ENCODE measurements around the gene CTNNA3. TPM values are rescaled to one million over a fixed set of nuclear protein-coding genes. Genes with fewer than 3 reads are reported as not detected.

The CTNNA3 gene
- total and polyA plus RNA-seq, 7 donors: 0.85 to 66.2 (median 28.1) TPM

DNA sequence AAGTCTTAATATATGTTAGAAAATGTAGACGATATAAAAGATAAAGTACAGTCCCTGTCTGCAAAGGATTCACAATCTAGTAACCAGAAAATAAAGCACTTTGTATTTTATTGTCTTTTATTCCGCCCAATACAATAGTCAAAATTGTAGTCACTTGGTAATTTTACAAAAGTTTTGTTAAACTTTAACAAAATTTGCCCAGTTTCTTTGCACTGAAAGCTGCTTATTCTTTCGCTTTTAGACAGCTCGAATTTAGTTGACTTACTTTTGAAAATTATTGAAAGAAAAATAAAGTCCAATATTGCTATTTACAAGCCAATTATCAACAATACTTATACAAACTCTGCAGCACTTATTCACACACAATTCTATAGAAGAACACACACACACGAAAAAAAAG, 1305.1 kb downstream of the CTNNA3 start:
- 83 to 89% (median 88%) methylated on average over 5 of the region's 5 CpGs for WGBS, 3 donors
- ATAC-seq: no peak
- no peak overlapping the region for H3K4me3 ChIP-seq
- no peaks in the 10 kb centered on the region for H3K4me1 ChIP-seq
- H3K36me3 ChIP-seq (ENCODE audit: insufficient read depth in 1 of 2, low read depth in 1 of 2): no peaks in the 10 kb centered on the region
- intact Hi-C loops (cut with DNase I): no loop called here
- no peaks in the 10 kb centered on the region for H3K9me3 ChIP-seq
- TF ChIP-seq, protein P1, sequence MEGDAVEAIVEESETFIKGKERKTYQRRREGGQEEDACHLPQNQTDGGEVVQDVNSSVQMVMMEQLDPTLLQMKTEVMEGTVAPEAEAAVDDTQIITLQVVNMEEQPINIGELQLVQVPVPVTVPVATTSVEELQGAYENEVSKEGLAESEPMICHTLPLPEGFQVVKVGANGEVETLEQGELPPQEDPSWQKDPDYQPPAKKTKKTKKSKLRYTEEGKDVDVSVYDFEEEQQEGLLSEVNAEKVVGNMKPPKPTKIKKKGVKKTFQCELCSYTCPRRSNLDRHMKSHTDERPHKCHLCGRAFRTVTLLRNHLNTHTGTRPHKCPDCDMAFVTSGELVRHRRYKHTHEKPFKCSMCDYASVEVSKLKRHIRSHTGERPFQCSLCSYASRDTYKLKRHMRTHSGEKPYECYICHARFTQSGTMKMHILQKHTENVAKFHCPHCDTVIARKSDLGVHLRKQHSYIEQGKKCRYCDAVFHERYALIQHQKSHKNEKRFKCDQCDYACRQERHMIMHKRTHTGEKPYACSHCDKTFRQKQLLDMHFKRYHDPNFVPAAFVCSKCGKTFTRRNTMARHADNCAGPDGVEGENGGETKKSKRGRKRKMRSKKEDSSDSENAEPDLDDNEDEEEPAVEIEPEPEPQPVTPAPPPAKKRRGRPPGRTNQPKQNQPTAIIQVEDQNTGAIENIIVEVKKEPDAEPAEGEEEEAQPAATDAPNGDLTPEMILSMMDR (IDR thresholded peaks at IDR 0.05): no peak
- DNase-seq: no peak
- H3K27ac ChIP-seq: no peak overlapping the region
- H3K27me3 ChIP-seq (ENCODE audit: insufficient read depth in 3 of 3, low read length in 2 of 3): no peaks in the 10 kb centered on the region

DNA sequence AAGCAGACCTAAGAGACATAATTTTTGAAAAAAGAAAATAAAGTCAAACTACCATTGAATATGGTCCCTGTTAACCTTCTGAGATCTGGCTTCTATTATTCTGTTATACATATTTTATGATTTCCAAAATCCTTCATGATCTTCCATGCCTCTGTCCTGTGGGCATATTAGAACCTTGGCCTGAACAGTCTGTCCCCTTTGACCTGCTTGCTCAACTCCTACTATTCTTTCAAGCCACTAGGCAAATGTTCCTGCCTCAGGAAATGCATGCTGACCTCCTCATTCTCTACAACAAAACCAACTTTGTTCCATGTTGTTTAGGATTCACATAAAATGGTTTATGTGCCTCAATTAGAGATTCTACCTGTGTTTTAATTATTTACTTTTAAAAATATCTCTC, 1315.0 kb downstream of the CTNNA3 start:
- Histone ChIP-seq H3K27ac (no peak overlapping the region), H3K4me1 (no peaks in the 10 kb centered on the region), H3K4me3 (no peak overlapping the region), H3K27me3 (ENCODE audit: insufficient read depth in 3 of 3, low read length in 2 of 3) (no peaks in the 10 kb centered on the region), H3K36me3 (ENCODE audit: insufficient read depth in 1 of 2, low read depth in 1 of 2) (no peaks in the 10 kb centered on the region), H3K9me3 (no peaks in the 10 kb centered on the region)
- intact Hi-C loops (cut with DNase I): no loop called here
- no peak for DNase-seq
- TF ChIP-seq, protein P1 (IDR thresholded peaks at IDR 0.05): no peak
- no peak for ATAC-seq

DNA sequence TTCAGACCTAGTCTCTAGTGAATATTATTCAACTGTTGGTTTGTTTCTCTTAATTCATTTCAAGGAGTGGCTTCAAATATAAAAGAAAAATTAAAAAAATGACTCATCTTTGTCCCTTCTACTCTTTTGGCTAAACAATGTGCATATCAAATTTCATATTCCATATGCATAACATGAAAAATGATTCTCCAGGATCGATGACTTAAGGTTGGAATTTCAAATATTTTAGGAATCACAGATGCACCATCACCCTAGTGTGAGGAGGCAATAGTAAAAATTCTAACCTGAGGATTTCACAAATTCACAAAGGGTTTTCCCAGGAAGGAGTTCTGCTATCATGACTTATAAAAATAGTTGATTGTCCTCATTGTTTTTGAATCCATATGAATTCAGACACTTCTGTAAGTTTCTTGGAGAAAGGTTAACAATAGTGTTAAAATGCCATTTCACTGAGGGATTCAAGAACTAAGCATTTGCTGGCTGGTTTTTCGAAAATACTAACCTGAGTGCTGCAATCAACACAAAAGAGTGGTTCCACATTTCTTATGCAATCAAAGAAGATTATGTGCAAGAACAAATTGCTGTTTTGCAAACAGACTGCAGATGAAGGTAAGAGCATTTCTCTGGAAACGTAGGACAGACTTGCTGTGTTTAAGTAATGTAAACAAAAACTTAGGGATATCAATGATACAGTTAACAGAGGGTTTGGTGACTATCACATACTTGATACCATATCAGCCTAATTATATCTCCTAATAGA, 1317.7 kb downstream of the CTNNA3 start:
- intact Hi-C loops (cut with DNase I): no loop called here
- WGBS, 3 donors: 53 to 54% (median 54%) methylated on average over 3 of the region's 3 CpGs
- no peaks in the 10 kb centered on the region for H3K36me3 ChIP-seq (ENCODE audit: insufficient read depth in 1 of 2, low read depth in 1 of 2)
- TF ChIP-seq, protein P1 (IDR thresholded peaks at IDR 0.05): no peak
- ATAC-seq: no peak
- H3K9me3 ChIP-seq: no peaks in the 10 kb centered on the region
- no peaks in the 10 kb centered on the region for H3K4me1 ChIP-seq
- DNase-seq: no peak
- no peaks in the 10 kb centered on the region for H3K27me3 ChIP-seq (ENCODE audit: insufficient read depth in 3 of 3, low read length in 2 of 3)
- no peak overlapping the region for H3K4me3 ChIP-seq
- no peak overlapping the region for H3K27ac ChIP-seq

DNA sequence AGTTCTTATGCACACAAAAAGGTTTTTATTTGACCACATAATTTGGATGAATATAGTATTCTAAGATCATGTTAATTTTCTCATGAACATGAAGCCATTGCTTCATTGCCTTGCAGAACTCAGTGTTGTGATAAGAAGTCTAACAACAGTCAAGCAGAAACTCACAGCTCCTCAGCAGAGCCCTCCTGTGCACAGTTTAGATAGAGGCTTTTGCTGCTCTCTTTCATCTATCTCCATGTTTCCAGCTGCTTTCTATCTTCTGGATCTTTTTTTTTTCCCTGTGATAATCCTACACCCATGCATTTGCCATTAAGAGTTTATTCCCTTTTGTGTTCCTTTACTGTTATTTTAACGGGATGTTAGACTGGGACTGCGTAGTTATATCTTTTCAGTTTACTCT, 1327.8 kb downstream of the CTNNA3 start:
- Histone ChIP-seq H3K4me3 (no peak overlapping the region), H3K27ac (no peak overlapping the region), H3K4me1 (no peaks in the 10 kb centered on the region), H3K36me3 (ENCODE audit: insufficient read depth in 1 of 2, low read depth in 1 of 2) (no peaks in the 10 kb centered on the region), H3K27me3 (ENCODE audit: insufficient read depth in 3 of 3, low read length in 2 of 3) (no peaks in the 10 kb centered on the region), H3K9me3 (no peaks in the 10 kb centered on the region)
- no peak for ATAC-seq
- DNase-seq: no peak
- intact Hi-C loops (cut with DNase I): no loop called here
- 85 to 91% (median 86%) methylated on average over 2 of the region's 2 CpGs for WGBS, 3 donors
- TF ChIP-seq, protein P1 (IDR thresholded peaks at IDR 0.05): no peak

DNA sequence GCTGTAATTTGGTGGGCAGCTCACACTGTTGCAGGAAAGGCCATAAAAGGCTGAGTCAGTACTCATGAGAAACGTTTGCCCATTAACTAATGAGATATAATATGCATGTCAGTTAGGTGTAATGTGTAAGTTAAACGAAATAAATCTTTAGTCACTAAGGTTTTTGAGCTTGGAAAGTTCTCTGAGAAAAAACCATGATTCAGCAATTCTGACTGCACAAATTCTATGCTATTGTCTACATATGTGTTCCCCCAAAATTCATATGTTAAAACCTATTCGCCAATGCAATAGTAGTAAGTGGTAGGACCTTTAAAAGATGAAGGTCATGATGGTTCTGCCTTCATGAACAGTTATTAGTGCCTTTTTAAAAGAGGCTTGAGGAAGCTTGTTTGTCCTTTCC, 1329.8 kb downstream of the CTNNA3 start:
- TF ChIP-seq, protein P1 (IDR thresholded peaks at IDR 0.05): no peak
- no peak for ATAC-seq
- DNase-seq: no peak
- Histone ChIP-seq H3K4me1 (no peaks in the 10 kb centered on the region), H3K4me3 (no peak overlapping the region), H3K9me3 (no peaks in the 10 kb centered on the region), H3K36me3 (ENCODE audit: insufficient read depth in 1 of 2, low read depth in 1 of 2) (no peaks in the 10 kb centered on the region), H3K27ac (no peak overlapping the region), H3K27me3 (ENCODE audit: insufficient read depth in 3 of 3, low read length in 2 of 3) (no peaks in the 10 kb centered on the region)
- intact Hi-C loops (cut with DNase I): no loop called here
- 47 to 52% (median 49%) methylated on average over 3 of the region's 3 CpGs for WGBS, 3 donors

Data from psoas muscle (tissue), 8 donors.